Right atrium auricular region (tissue), 2 donors: ENCODE data around the gene CCDC194. TPM values are rescaled to one million over a fixed set of nuclear protein-coding genes. Genes with fewer than 3 reads are reported as not detected.
A peak's percentile ranks its signal among the peaks of the same experiment; 100 is the strongest.

Experiments used
- DNase-seq: peaks from one replicate; pipeline ENCODE4 v3.0.0-alpha.2; 2019; ENCODE audit warnings: low spot score
- H3K27ac ChIP-seq, 2 donors: fragments of 200-600 bp; sonication (generic); 1 replicate in 1 of 2; 2 replicates in 1 of 2; pipeline ENCODE4 v1.5.1; 2016 to 2019
- H3K27me3 ChIP-seq, 2 donors: fragments of 200-600 bp; sonication (generic); one replicate each; pipeline versions ENCODE4 v1.5.1 to v1.6.0; 2017 to 2019
- H3K36me3 ChIP-seq: fragments of 200-600 bp; sonication (generic); one replicate; pipeline ENCODE4 v1.5.1; 2016
- H3K4me1 ChIP-seq, 2 donors: fragments of 200-600 bp; sonication (generic); one replicate each; pipeline versions ENCODE4 v1.5.1 to v1.6.0; 2017 to 2019
- H3K4me3 ChIP-seq, 2 donors: fragments of 200-600 bp; sonication (generic); 1 replicate in 1 of 2; 2 replicates in 1 of 2; pipeline ENCODE4 v1.5.1; 2017 to 2019; ENCODE audit warnings: mild to moderate bottlenecking in 1 of 2, moderate library complexity in 1 of 2
- H3K9me3 ChIP-seq, 2 donors: fragments of 200-600 bp; sonication (generic); one replicate each; pipeline ENCODE4 v1.5.1; 2019
- total RNA-seq, 2 donors: library from RNA; depleted of rRNA; stranded (reverse); fragments of >200 nt; gene quantifications; one replicate each; pipeline ENCODE4 v1.1.0, GENCODE V29; 2016
- TF ChIP-seq, protein P1 (sequence below), 2 donors: fragments of 200-600 bp; sonication (generic); IDR thresholded peaks; one replicate each; pipeline ENCODE4 v1.5.1; 2019; ENCODE audit warnings: antibody characterized with exemption in 2 of 2

CCDC194 gene
- total RNA-seq, 2 donors from 2014 or later: not detected

DNA sequence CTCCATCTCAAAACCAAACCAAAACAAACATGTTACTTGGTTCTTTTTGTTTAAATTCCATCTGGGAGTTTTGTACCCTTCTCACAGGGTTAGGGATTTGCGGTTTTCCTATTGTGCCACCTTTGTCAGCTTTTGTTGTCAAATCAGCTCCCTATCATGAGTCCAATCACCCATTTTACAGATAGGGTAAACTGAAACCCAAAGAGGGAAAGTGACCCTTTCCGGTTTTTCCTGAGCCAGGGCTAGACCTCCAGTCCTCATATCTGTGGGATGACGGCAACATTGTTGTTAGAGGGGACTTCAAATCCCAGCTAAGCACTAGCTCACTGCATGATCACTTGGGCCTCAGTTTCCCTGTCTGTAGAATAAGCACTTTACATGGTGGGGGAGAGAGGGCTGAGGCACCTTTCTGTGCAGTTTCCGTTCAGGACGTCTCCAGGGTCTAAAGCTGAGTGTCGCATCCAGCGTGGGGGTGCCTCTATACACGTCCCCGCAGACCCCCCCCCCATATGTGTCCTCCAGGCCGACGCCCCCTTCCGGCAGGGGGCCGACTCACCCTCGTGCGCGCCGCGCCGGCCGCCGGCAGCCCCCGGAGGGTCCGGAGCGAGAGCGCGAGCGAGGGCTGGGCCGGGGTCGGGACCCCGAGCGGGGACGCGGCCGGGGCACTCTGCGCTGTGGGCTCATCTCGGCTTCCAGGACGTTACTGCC is 3.9 kb downstream of the CCDC194 start:
- no peaks in the 10 kb centered on the region for H3K36me3 ChIP-seq
- peaks cover 0 to 8% of the 10 kb centered on the region in 2 donors for H3K9me3 ChIP-seq
- H3K4me3 ChIP-seq: peak overlapping the region; percentile 33 to 60
- peaks cover 0 to 35% of the 10 kb centered on the region in 2 donors for H3K4me1 ChIP-seq
- no peaks in the 10 kb centered on the region for H3K27me3 ChIP-seq
- TF ChIP-seq, protein P1, sequence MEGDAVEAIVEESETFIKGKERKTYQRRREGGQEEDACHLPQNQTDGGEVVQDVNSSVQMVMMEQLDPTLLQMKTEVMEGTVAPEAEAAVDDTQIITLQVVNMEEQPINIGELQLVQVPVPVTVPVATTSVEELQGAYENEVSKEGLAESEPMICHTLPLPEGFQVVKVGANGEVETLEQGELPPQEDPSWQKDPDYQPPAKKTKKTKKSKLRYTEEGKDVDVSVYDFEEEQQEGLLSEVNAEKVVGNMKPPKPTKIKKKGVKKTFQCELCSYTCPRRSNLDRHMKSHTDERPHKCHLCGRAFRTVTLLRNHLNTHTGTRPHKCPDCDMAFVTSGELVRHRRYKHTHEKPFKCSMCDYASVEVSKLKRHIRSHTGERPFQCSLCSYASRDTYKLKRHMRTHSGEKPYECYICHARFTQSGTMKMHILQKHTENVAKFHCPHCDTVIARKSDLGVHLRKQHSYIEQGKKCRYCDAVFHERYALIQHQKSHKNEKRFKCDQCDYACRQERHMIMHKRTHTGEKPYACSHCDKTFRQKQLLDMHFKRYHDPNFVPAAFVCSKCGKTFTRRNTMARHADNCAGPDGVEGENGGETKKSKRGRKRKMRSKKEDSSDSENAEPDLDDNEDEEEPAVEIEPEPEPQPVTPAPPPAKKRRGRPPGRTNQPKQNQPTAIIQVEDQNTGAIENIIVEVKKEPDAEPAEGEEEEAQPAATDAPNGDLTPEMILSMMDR (IDR thresholded peaks at IDR 0.05): no peak
- peak overlapping the region in 1 of 2 donors; percentile 35 for H3K27ac ChIP-seq
- DNase-seq: no peak

DNA sequence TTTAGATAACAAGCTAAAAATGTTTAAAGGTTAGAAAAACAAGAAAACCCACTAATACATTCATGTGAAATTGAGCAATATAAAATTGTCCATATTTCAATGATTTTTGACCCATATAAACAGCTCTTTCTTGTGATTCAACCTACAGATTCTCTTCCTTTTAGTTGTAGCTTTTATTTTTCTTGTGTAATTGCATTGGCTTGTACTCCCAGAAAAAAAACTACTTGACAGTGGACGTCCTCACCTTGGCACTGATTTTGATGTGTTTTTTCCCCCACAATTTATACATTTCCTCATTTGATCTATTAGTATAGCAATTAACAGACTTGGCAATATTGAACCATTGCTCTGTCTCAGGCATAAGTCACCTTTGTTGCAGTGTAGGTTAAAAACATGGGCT is 4.7 kb downstream of the CCDC194 start:
- no peak for DNase-seq
- H3K4me3 ChIP-seq: no peak overlapping the region
- peaks cover 0 to 8% of the 10 kb centered on the region in 2 donors for H3K9me3 ChIP-seq
- no peaks in the 10 kb centered on the region for H3K36me3 ChIP-seq
- peaks cover 0 to 29% of the 10 kb centered on the region in 2 donors for H3K4me1 ChIP-seq
- no peaks in the 10 kb centered on the region for H3K27me3 ChIP-seq
- TF ChIP-seq, protein P1 (IDR thresholded peaks at IDR 0.05): no peak
- no peak overlapping the region for H3K27ac ChIP-seq

- Histone ChIP-seq H3K27ac (no peak overlapping the region), H3K4me1 (peaks cover 0 to 24% of the 10 kb centered on the region in 2 donors), H3K36me3 (no peaks in the 10 kb centered on the region), H3K9me3 (peaks cover 0 to 8% of the 10 kb centered on the region in 2 donors), H3K27me3 (no peaks in the 10 kb centered on the region), H3K4me3 (no peak overlapping the region)
- DNase-seq: peak; percentile 68
- TF ChIP-seq, protein P1 (IDR thresholded peaks at IDR 0.05): peak; percentile 71 to 93
These were observed 8.0 kb downstream of the CCDC194 start for GRCh38 chr19:17385878-17386611.

DNA sequence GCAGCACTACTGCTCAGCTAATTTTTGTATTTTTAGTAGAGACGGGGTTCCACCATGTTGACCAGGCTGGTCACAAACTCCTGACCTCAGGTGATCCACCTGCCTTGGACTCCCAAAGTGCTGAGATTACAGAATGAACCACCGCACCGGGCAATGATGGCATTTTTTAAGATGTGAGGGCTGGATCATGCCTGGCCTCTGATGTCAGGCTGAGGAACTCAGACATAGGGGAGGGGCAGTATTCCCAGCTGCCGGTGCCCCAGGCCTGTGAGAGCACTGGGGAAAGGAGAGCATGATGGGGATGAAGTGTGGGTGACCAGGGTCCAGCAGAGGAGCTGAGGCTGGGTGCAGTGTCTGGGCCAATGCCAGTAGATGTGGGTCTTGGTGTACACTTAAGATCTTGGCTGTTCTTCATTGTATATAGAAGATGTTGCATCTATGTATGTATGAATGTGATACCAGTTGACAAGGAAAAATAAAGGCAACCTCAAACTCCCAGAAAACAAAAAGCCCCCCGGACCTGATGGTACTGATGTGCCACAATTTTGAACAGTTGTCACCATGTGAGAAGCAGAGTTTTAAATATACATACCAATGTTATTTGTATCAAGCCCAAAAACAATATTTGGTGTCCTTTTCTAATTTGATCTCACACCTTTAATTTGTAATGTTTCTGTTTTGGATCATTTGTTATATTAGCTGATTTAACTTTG is 13.4 kb downstream of the CCDC194 start:
- Histone ChIP-seq H3K4me1 (peaks cover 0 to 16% of the 10 kb centered on the region in 2 donors), H3K27me3 (no peaks in the 10 kb centered on the region), H3K27ac (no peak overlapping the region), H3K4me3 (no peak overlapping the region), H3K36me3 (no peaks in the 10 kb centered on the region), H3K9me3 (no peaks in the 10 kb centered on the region)
- no peak for DNase-seq
- TF ChIP-seq, protein P1 (IDR thresholded peaks at IDR 0.05): no peak

GRCh38 chr19:17379221-17379631 is 14.8 kb downstream of the CCDC194 start:
- DNase-seq: no peak
- TF ChIP-seq, protein P1 (IDR thresholded peaks at IDR 0.05): no peak
- H3K4me1 ChIP-seq: peaks cover 0 to 15% of the 10 kb centered on the region in 2 donors
- H3K27me3 ChIP-seq: no peaks in the 10 kb centered on the region
- no peaks in the 10 kb centered on the region for H3K9me3 ChIP-seq
- no peaks in the 10 kb centered on the region for H3K36me3 ChIP-seq
- no peak overlapping the region for H3K27ac ChIP-seq
- H3K4me3 ChIP-seq: no peak overlapping the region
